ENCODE results near the gene JAK1.

GRCh38 chr1:64911326-64911725 is 55.0 kb downstream of the JAK1 start:
- TF ChIP-seq CTCF (IDR thresholded peaks at IDR 0.05; ENCODE audit: low read length) (no peak), EZH2 (optimal IDR thresholded peaks at IDR 0.05; ENCODE audit: low read depth, low read length) (no peak)

Data from MM.1S (cell line).